Stimulated activated CD8-positive, alpha-beta memory T cell treated with anti-CD3 and anti-CD28 coated beads, Interleukin-7, amount 100 ng/mL, for 48 hours (primary cell): ENCODE data around the gene MAP2K5.

Experiments used
- DNase-seq, 2 donors: peaks; one replicate each; pipeline ENCODE4 v3.0.0-alpha.2; 2020; ENCODE audit warnings: low read depth in 1 of 2; ENCODE audit errors: extremely low read depth in 1 of 2

The MAP2K5 gene

GRCh38 chr15:67831363-67831762, 288.9 kb downstream of the MAP2K5 start:
- no peak for DNase-seq

- no peak for DNase-seq
These were observed 289.6 kb downstream of the MAP2K5 start for GRCh38 chr15:67832031-67832551.

- no peak for DNase-seq
These were observed 290.6 kb downstream of the MAP2K5 start for GRCh38 chr15:67832897-67833709.

DNA sequence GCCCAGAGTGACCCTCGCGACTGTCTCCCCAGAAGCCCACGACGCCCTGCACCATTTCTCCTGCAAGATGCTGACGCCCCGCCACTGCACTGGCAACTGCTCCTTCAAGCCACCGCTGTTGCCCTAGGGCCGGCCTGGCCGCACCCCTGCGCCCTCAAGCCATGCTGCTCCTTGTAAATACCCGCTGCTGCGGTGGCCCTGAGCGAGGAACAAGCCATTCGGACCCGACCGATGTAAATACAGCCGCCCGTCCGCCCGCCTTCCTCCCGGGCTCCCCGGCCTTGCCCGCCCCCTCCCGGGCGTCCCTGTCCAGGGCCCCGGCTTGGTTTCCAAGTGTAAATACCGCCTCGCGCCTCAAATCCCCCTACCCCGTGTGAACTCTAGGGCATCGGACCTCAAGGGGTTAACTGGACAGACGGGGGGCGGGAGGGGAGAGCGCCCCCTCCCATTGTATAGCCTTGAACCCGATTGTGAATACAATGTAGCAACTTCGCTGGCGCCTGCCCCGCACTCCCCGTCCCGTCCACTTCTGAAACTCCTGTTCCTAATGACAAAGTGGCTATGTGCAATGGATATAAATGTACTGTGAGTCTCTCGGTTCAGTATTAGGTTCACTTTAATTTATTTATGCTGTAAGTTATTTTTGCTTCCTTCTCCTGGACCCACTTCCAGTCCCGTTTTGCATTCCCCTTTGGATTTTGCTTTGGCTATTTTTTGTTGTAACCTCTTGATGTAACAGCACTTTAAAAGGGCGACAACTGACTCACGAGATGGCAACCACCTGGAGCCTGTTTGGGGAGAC, 291.4 kb downstream of the MAP2K5 start:
- no peak for DNase-seq

DNA sequence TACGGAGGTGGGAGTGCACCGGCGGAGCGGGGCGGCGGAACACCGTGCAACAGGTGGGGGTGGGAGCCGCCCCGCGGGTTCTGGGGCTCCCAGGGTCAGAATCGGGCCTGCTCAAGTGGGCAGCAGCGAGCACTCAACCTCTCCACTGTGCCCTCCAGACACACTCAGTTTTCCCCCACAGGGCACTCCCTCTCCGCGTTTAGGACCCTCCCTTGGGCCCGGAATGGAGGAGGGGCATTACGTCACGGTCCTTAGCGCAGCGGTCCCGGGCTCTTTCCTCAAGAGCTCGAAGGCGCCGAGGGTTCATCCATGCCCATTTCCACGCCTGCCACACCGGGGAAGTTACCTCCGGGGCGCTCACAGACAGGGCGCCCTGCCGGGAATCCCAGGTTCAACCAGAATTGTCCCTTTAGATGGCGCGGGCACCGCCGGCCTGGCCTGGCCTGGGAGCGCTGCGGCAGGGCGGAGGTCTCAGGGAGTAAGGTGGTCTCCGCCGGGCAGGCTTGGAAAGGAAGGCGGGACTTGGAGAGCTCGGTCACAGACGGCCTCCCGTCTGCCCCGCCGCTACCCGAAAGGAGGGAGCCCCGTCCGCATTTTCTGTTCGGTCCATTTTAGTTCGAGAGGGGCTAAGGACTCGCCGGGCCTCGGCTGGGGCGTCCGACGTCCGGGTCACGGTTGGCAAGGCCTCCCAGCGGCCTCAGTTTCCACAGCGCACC, 292.2 kb downstream of the MAP2K5 start:
- DNase-seq, result no peak

DNA sequence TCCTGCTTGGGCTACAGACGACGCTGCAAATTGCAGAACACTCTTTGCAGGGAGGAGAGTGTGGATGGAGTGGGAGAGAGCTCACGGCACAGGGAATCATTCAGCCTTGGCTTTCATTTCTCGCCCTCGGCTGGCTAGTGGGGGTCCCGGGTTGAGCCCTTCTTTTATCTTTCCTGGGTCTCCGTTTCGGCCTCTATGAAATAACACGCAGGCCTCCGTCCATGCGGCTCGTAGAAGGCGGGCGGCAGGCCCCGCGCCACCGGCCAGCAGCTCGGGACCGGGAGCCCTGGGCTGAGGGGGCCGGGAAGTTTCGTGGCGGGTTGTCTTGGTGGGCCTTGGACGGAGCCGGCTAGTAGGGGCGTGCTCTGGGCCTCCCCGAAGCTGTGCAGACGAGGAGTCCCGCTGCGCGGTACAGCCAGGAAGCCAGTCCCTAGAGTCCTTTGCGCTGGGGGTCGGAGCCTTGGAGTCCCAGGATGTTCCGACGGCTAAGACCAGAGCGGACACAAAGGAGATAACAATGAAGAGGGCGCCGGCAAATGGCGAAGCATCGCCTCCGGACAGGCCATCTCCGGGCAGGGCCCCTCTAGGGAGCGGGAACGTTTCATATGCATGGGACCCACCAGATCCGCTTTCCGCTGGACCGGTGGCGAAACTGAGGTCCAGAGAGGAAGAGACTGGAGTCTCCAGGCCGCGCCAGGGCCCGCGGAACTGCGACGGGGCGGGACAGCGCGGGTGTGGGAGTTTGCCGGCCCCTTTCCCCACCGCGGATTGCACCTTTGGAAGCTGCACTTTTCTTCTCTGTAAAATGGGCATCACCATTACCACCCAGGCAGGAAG, 293.0 kb downstream of the MAP2K5 start:
- DNase-seq, result no peak

DNA sequence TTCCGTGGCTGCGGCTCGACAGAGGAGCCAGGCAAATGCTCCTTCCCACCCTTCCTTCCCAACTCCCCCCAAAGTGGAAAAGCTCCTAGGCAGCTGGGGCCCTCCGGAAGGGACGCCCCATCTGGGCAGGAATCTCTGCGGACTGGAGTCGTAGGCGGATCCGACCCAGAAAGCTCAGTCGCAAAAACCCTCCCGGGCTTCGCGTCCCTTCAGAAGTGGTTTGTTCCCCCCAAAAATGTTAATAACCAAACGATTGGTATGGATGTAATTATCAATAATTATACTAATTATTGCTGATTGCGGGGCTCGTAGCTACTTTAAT, 293.6 kb downstream of the MAP2K5 start:
- no peak for DNase-seq

DNA sequence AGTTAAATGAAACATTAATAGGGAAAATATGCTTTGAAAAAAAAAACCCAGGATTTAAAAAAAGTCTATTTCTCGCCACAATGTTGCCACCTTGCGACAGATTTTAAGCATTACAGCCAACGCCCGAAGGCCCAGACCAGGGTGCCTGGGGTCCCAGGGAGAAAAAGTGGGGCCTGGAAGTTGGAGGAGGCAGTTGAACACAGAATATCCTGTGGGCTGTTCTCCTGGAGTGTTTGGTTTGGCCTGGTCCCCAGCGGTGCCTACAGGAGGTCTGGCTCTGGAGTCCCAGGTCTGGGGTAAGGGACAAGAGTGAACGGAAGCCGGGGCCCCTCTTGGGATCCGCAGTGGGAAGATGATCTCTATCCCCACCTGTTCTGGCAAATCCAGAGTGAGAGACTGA, 294.0 kb downstream of the MAP2K5 start:
- no peak for DNase-seq

GRCh38 chr15:67836955-67837354, 294.5 kb downstream of the MAP2K5 start:
- no peak for DNase-seq

DNA sequence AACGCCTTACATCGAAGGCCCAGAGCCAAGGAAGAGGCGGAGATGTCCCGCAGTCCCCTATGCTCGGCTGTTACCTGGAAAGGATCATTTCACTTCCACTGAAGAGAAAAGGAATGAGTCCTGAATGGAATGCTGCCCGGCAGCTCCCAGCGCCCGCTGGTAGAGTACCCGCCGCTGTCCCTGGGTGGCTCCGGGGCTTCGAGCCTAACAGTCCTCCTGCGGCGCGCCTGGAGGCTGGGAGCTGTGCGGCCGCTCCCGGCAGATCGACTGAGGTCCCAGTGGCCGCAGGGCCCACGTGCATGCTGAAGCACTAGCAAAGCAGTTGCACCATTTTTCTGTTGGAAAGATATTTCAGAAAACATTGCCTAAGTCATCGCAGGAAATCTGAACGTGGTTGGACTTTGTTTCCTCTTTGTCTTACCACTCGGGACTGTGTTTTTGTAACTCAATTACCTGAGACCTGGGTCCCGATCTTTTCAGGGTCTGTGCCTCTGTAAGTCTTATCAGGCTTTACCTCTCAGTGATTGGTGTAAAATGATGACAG, 296.4 kb downstream of the MAP2K5 start:
- DNase-seq, result no peak

DNA sequence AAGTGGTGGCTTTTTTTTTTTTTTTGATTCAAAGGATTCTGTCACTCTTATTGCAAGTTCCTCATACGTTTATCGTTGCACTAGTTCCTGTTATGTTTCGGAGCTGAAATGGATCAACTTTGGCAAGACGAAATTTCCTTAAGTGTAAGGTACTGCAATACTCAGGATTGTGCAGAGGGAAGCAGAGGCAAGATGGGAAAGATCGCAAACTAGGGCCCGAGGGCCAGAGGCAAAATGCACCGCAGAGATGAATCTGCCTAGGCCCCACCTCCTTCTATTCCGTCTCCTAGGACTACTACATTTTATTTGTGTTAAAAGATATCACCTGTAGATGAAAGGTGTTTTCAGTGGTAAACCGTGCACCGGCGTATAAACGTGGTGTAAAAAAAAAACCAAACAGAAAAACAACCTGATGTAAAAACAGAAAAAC, 297.0 kb downstream of the MAP2K5 start:
- no peak for DNase-seq

GRCh38 chr15:67839929-67840748, 297.6 kb downstream of the MAP2K5 start, which contains the start of gene RNU6-1:
RNU6-1 (minus strand) TSS chr15:67840045.
- DNase-seq, result peak; percentile 84 to 90

- no peak for DNase-seq
These were observed 298.4 kb downstream of the MAP2K5 start for GRCh38 chr15:67840749-67841512.

DNA sequence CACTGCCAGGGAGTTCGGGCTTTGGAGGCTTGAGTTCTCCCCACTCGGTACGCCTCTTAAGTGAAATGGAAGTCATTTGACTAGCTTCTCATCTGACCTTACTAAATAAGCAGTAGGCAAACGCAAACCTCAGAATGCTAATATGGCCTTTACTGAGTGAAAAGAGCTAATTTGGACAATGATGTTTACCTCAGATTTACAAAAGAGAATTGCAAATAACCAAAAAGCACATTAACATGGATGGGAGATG, 298.9 kb downstream of the MAP2K5 start:
- no peak for DNase-seq

DNA sequence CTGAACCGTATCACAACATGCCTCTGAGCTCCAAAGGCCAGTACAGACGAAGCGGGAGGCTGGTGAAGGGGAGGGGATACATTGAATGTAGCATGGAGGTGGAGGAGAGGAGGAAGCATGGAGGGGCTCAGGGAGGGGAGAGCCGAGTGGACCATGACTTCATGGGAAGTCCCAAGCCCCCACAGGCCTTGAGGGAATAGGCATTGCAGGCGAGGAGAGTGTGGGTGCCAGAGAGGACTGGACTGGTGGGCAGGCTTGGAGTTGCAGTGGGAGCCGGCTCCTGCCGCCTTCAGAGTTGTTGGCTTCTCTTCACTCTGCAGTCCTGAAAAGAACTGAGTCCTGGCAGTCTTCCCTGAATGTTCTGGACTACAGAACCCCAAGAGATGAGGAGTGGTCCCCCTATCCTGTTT, 300.6 kb downstream of the MAP2K5 start:
- no peak for DNase-seq

- no peak for DNase-seq
These were observed 301.3 kb downstream of the MAP2K5 start for GRCh38 chr15:67843571-67844387.

- DNase-seq, result no peak
These were observed 303.5 kb downstream of the MAP2K5 start for GRCh38 chr15:67845974-67846373.

DNA sequence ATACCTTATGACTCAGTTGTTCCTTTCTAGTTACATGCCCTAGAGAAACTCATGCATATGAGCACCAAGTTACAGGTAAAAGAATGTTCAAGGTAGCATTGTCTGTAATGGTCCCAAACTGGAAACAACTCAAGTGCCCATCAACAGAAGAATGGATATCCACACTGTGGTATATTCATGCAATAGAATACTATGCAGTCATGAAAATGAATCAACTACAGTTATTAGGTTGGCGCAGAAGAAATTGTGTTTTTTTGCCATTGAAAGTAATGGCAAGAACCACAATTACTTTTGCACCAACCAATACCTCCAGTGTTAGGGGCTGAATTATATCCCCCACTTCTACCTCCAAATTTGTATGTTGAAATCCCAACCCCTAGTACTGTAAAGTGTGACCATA, 307.0 kb downstream of the MAP2K5 start:
- DNase-seq, result no peak
